Nephron progenitor cell (in vitro differentiated cells): ENCODE data around the gene PROZ.

Experiments used
- DNase-seq: peaks from one replicate; pipeline ENCODE4 v3.0.0; 2021
- H3K27ac Mint-ChIP-seq: 2 replicates; pipeline ENCODE4 v1.8.0; 2021; ENCODE audit warnings: mild to moderate bottlenecking, moderate library complexity, mixed read lengths
- H3K27me3 Mint-ChIP-seq: 2 replicates; pipeline ENCODE4 v1.8.0; 2021; ENCODE audit warnings: mild to moderate bottlenecking, low read depth, mixed read lengths; ENCODE audit not compliant: poor library complexity
- H3K36me3 Mint-ChIP-seq: 2 replicates; pipeline ENCODE4 v1.8.0; 2021; ENCODE audit warnings: low read depth, mixed read lengths
- H3K4me1 Mint-ChIP-seq: 2 replicates; pipeline ENCODE4 v1.8.0; 2021; ENCODE audit warnings: mixed read lengths
- H3K4me3 Mint-ChIP-seq: 2 replicates; pipeline ENCODE4 v1.8.0; 2021; ENCODE audit warnings: mild to moderate bottlenecking, moderate library complexity, mixed read lengths
- H3K9me3 Mint-ChIP-seq: 2 replicates; pipeline ENCODE4 v1.8.0; 2021; ENCODE audit warnings: mild to moderate bottlenecking, moderate library complexity, mixed read lengths
- TF ChIP-seq, protein P1 (sequence below): fragments of 200-600 bp; sonication (generic); IDR thresholded peaks from 2 replicates; pipeline ENCODE4 v1.5.0; 2021; ENCODE audit warnings: antibody characterized with exemption

PROZ gene

GRCh38 chr13:113166266-113166665, 7.8 kb downstream of the PROZ start:
- Mint-ChIP-seq H3K36me3 (peaks cover 58% of the 10 kb centered on the region), H3K27me3 (peaks cover 30% of the 10 kb centered on the region), H3K9me3 (no peaks in the 10 kb centered on the region), H3K27ac (no peak overlapping the region), H3K4me1 (peaks cover 22% of the 10 kb centered on the region), H3K4me3 (no peak overlapping the region)
- TF ChIP-seq, protein P1, sequence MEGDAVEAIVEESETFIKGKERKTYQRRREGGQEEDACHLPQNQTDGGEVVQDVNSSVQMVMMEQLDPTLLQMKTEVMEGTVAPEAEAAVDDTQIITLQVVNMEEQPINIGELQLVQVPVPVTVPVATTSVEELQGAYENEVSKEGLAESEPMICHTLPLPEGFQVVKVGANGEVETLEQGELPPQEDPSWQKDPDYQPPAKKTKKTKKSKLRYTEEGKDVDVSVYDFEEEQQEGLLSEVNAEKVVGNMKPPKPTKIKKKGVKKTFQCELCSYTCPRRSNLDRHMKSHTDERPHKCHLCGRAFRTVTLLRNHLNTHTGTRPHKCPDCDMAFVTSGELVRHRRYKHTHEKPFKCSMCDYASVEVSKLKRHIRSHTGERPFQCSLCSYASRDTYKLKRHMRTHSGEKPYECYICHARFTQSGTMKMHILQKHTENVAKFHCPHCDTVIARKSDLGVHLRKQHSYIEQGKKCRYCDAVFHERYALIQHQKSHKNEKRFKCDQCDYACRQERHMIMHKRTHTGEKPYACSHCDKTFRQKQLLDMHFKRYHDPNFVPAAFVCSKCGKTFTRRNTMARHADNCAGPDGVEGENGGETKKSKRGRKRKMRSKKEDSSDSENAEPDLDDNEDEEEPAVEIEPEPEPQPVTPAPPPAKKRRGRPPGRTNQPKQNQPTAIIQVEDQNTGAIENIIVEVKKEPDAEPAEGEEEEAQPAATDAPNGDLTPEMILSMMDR = no peak
- no peak for DNase-seq

DNA sequence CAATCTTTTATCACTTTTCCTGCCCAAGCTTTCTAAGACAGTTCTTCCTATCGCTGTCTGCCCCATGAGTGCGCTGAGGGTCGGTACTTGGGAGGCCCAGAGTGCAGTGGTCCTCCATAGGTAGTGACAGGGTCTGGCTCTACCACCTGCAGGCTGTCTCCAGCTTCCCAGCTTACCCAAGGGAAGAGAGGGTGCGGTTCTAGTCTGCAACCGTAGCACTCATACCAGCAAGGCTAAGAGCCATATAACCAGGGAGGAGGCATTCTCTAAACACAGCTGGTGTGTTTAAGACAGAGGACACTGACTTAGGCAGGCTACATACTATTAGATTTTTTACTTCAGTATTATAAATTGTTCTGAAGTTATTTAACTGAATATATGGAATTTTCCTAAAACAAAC, 8.2 kb downstream of the PROZ start:
- no peaks in the 10 kb centered on the region for H3K9me3 Mint-ChIP-seq
- peaks cover 27% of the 10 kb centered on the region for H3K27me3 Mint-ChIP-seq
- peaks cover 25% of the 10 kb centered on the region for H3K4me1 Mint-ChIP-seq
- DNase-seq = no peak
- peaks cover 62% of the 10 kb centered on the region for H3K36me3 Mint-ChIP-seq
- TF ChIP-seq, protein P1 = no peak
- no peak overlapping the region for H3K4me3 Mint-ChIP-seq
- peak overlapping the region; percentile 57 for H3K27ac Mint-ChIP-seq

DNA sequence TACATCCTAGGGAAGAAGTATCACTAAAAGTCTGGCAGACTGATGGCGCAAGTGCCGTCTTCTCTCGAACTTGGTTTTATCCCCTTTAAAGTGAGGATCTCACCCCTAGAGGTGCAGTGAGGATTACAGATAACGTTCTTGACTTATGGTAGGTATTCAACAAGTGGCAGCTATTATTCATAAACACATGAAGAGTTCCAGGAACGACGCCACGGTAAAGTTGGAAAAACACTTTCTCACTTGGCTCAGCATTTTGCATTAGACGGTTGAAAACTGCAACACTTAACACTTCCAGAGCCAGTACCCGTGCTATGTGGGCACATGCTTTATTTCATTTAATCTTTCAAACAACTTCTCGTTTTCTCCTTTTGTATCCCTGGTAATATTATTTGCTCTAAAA, 8.7 kb downstream of the PROZ start:
- H3K27ac Mint-ChIP-seq = no peak overlapping the region
- no peaks in the 10 kb centered on the region for H3K9me3 Mint-ChIP-seq
- H3K4me3 Mint-ChIP-seq = no peak overlapping the region
- H3K36me3 Mint-ChIP-seq = peaks cover 62% of the 10 kb centered on the region
- TF ChIP-seq, protein P1 = no peak
- peaks cover 28% of the 10 kb centered on the region for H3K4me1 Mint-ChIP-seq
- H3K27me3 Mint-ChIP-seq = peaks cover 27% of the 10 kb centered on the region
- no peak for DNase-seq

GRCh38 chr13:113167575-113167974, 9.1 kb downstream of the PROZ start:
- Mint-ChIP-seq H3K27me3 (peaks cover 27% of the 10 kb centered on the region), H3K4me3 (no peak overlapping the region), H3K27ac (no peak overlapping the region), H3K4me1 (peaks cover 32% of the 10 kb centered on the region), H3K36me3 (peaks cover 62% of the 10 kb centered on the region), H3K9me3 (no peaks in the 10 kb centered on the region)
- DNase-seq = no peak
- TF ChIP-seq, protein P1 = no peak

GRCh38 chr13:113168211-113168610, 9.8 kb downstream of the PROZ start:
- Mint-ChIP-seq H3K9me3 (no peaks in the 10 kb centered on the region), H3K36me3 (peaks cover 68% of the 10 kb centered on the region), H3K27ac (no peak overlapping the region), H3K27me3 (peaks cover 24% of the 10 kb centered on the region), H3K4me3 (no peak overlapping the region), H3K4me1 (peaks cover 30% of the 10 kb centered on the region)
- TF ChIP-seq, protein P1 = no peak
- DNase-seq = no peak
